ENCODE measurements around the gene UQCR10.

DNA sequence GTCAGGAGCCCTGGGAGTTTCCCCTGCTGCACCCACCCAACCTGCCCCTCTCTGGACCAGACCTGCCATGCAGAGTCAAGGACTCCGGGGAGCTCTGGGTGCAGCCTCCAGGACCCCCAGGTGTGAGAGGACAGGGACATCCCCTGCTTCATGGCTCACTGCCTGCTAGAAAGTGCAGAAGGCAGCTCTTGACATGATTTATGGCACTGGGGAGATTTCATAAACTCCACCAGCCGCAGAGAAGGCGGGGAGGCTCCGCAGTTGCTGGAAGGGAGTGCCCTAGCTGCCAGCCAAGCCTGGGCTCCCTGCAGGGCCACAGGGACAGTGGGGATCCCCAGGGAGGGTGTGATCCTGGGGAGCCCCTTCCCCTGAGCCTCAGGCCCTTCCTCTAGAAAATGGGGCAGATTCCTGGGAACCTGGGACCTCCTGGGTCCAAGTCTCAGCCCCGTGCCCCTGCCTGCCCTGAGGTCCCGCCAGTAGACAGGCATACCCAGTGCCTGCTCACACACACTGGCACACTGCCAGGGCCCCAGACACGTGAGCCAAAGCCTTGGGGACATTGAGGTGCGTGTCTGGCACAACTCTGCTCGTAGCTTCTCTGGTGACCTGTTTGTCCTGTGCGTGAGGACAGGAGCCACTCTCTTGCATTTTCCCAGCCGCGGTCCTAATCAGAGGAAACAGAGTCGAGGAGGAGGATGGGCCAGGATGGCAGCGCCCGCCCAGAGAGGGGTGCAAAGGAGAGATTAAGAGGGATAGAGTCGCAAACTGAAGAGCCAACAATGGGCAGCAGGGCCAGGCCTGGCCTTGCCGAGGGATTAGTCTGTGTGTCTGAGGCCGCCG is 33.6 kb upstream of the UQCR10 start:
- TF ChIP-seq, protein P1, sequence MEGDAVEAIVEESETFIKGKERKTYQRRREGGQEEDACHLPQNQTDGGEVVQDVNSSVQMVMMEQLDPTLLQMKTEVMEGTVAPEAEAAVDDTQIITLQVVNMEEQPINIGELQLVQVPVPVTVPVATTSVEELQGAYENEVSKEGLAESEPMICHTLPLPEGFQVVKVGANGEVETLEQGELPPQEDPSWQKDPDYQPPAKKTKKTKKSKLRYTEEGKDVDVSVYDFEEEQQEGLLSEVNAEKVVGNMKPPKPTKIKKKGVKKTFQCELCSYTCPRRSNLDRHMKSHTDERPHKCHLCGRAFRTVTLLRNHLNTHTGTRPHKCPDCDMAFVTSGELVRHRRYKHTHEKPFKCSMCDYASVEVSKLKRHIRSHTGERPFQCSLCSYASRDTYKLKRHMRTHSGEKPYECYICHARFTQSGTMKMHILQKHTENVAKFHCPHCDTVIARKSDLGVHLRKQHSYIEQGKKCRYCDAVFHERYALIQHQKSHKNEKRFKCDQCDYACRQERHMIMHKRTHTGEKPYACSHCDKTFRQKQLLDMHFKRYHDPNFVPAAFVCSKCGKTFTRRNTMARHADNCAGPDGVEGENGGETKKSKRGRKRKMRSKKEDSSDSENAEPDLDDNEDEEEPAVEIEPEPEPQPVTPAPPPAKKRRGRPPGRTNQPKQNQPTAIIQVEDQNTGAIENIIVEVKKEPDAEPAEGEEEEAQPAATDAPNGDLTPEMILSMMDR (IDR thresholded peaks at IDR 0.05 in 4 of 5, conservative IDR thresholded peaks at IDR 0.05 in 1 of 5): no peak
- no peak for TF ChIP-seq POLR2A (IDR thresholded peaks at IDR 0.05)

All from gastrocnemius medialis (tissue), 4 donors.